CD4-positive, alpha-beta T cell (primary cell): ENCODE data around the gene TIMM22. TPM values are rescaled to one million over a fixed set of nuclear protein-coding genes. Genes with fewer than 3 reads are reported as not detected.

Experiments
- ATAC-seq: fragments of 200-7000 bp; cut with Tn5 transposase; one replicate; pipeline ENCODE4 v1.10.0; 2022; ENCODE audit warnings: mild to moderate bottlenecking; ENCODE audit not compliant: poor library complexity
- CTCF ChIA-PET: fragments of 350-600 bp; sonication (Branson Sonifier 250); formaldehyde crosslinking; loops from one replicate; lab custom pipeline; 2021; ENCODE audit warnings: antibody characterized with exemption, inconsistent platforms; lab: Charles Lee
- POLR2A ChIA-PET: fragments of 350-600 bp; sonication (Branson Sonifier 250); formaldehyde crosslinking; loops from one replicate; lab custom pipeline; 2021; ENCODE audit warnings: antibody characterized with exemption, inconsistent platforms; lab: Charles Lee
- DNase-seq, 14 experiments: peaks; one replicate each; pipeline ENCODE4 v3.0.0-alpha.2; 2013 to 2020; ENCODE audit warnings: mixed read lengths in 2 of 14
- H3K27ac ChIP-seq, 2 donors: one replicate each; pipeline versions ENCODE4 v1.5.1 to v1.7.0; 2013; ENCODE audit warnings: low read length in 2 of 2, low read depth in 1 of 2, mild to moderate bottlenecking in 1 of 2
- H3K27me3 ChIP-seq, 2 experiments: 1 replicate in 1 of 2; 2 replicates in 1 of 2; pipeline versions ENCODE4 v1.6.1 to v1.7.0; 2013; ENCODE audit warnings: low read length in 2 of 2, control low read depth in 1 of 2, mild to moderate bottlenecking in 1 of 2, moderate library complexity in 1 of 2; ENCODE audit not compliant: insufficient read depth in 2 of 2, control insufficient read depth in 1 of 2
- H3K36me3 ChIP-seq: one replicate; pipeline ENCODE4 v1.6.1; 2013; ENCODE audit warnings: low read length, control low read depth; ENCODE audit not compliant: insufficient read depth
- H3K4me1 ChIP-seq: one replicate; pipeline ENCODE4 v1.6.1; 2013; ENCODE audit warnings: low read length, control low read depth; ENCODE audit not compliant: insufficient read depth
- H3K4me3 ChIP-seq: one replicate; pipeline ENCODE4 v1.5.1; 2013; ENCODE audit warnings: mild to moderate bottlenecking, low read length, moderate library complexity
- H3K9me3 ChIP-seq, 2 experiments: 1 replicate in 1 of 2; 2 replicates in 1 of 2; pipeline versions ENCODE4 v1.6.1 to v1.7.0; 2013; ENCODE audit warnings: low read length in 2 of 2, mild to moderate bottlenecking in 2 of 2, control low read depth in 1 of 2, moderate library complexity in 1 of 2; ENCODE audit not compliant: control insufficient read depth in 1 of 2, insufficient read depth in 1 of 2
- H3K27ac Mint-ChIP-seq: one replicate; pipeline ENCODE4 v1.8.0; 2020; ENCODE audit warnings: mixed read lengths
- H3K27me3 Mint-ChIP-seq: one replicate; pipeline ENCODE4 v1.8.0; 2021; ENCODE audit warnings: mixed read lengths
- H3K36me3 Mint-ChIP-seq: one replicate; pipeline ENCODE4 v1.8.0; 2021; ENCODE audit warnings: low read depth, mixed read lengths
- H3K4me1 Mint-ChIP-seq: one replicate; pipeline ENCODE4 v1.8.0; 2021; ENCODE audit warnings: low read depth, mixed read lengths
- H3K4me3 Mint-ChIP-seq: one replicate; pipeline ENCODE4 v1.8.0; 2020; ENCODE audit warnings: mild to moderate bottlenecking, mixed read lengths
- H3K9me3 Mint-ChIP-seq: one replicate; pipeline ENCODE4 v1.8.0; 2020; ENCODE audit warnings: mixed read lengths
- CTCF ChIP-seq: fragments of 200-600 bp; IDR thresholded peaks from one replicate; pipeline ENCODE4 v1.8.0; 2022; ENCODE audit warnings: antibody characterized with exemption, mild to moderate bottlenecking
- intact Hi-C, 2 experiments: fragments of 100-400 bp; cut with DNase I in 1 of 2; cut with micrococcal nuclease in 1 of 2; formaldehyde crosslinking; loops; one replicate each; pipeline versions ENCODE4 v1.15.1 to v1.9.0; 2023 to 2025; cut with DNase I, micrococcal nuclease
- total RNA-seq, 174 experiments: library from RNA in 2 of 174; stranded (reverse) in 2 of 174; gene quantifications; one replicate each; pipeline ENCODE4 v1.2.3 and lab custom pipeline; 2021 to 2026

Gene TIMM22
- total RNA-seq, 2 experiments from 2014 or later = 10.2 to 10.9 TPM

- H3K36me3 ChIP-seq = peaks cover 47% of the 10 kb centered on the region
- no peaks in the 10 kb centered on the region for H3K27me3 Mint-ChIP-seq
- POLR2A ChIA-PET = no interaction called here
- no peaks in the 10 kb centered on the region for H3K9me3 Mint-ChIP-seq
- TF ChIP-seq CTCF = no peak
- no peaks in the 10 kb centered on the region for H3K4me1 Mint-ChIP-seq
- no peak overlapping the region for H3K27ac ChIP-seq
- ATAC-seq (no peak), DNase-seq (no peak)
- intact Hi-C loops = no loop called here
- no peaks in the 10 kb centered on the region for H3K9me3 ChIP-seq
- H3K4me1 ChIP-seq = peaks cover 5% of the 10 kb centered on the region
- no peaks in the 10 kb centered on the region for H3K27me3 ChIP-seq
- peaks cover 13% of the 10 kb centered on the region for H3K36me3 Mint-ChIP-seq
- no peak overlapping the region for H3K4me3 ChIP-seq
- CTCF ChIA-PET = no interaction called here
- no peak overlapping the region for H3K27ac Mint-ChIP-seq
- no peak overlapping the region for H3K4me3 Mint-ChIP-seq
These were observed 40.4 kb downstream of the TIMM22 start for GRCh38 chr17:1037238-1037879.

- H3K27me3 ChIP-seq = no peaks in the 10 kb centered on the region
- no peak overlapping the region for H3K27ac Mint-ChIP-seq
- H3K27me3 Mint-ChIP-seq = no peaks in the 10 kb centered on the region
- H3K9me3 Mint-ChIP-seq = no peaks in the 10 kb centered on the region
- H3K9me3 ChIP-seq = no peaks in the 10 kb centered on the region
- no peak overlapping the region for H3K4me3 ChIP-seq
- no peaks in the 10 kb centered on the region for H3K4me1 Mint-ChIP-seq
- no peak overlapping the region for H3K27ac ChIP-seq
- intact Hi-C loops = no loop called here
- no peak for ATAC-seq
- DNase-seq = no peak
- CTCF ChIA-PET = no interaction called here
- peaks cover 42% of the 10 kb centered on the region for H3K36me3 ChIP-seq
- TF ChIP-seq CTCF = no peak
- peaks cover 5% of the 10 kb centered on the region for H3K4me1 ChIP-seq
- POLR2A ChIA-PET = no interaction called here
- no peak overlapping the region for H3K4me3 Mint-ChIP-seq
- H3K36me3 Mint-ChIP-seq = peaks cover 19% of the 10 kb centered on the region
These were observed 41.7 kb downstream of the TIMM22 start for GRCh38 chr17:1038459-1039122.

GRCh38 chr17:1039123-1039507, 42.2 kb downstream of the TIMM22 start:
- intact Hi-C loops = no loop called here
- H3K36me3 Mint-ChIP-seq = peaks cover 18% of the 10 kb centered on the region
- ChIA-PET POLR2A (no interaction called here), CTCF (no interaction called here)
- no peak overlapping the region for H3K27ac Mint-ChIP-seq
- peaks cover 5% of the 10 kb centered on the region for H3K4me1 ChIP-seq
- H3K4me3 Mint-ChIP-seq = no peak overlapping the region
- no peaks in the 10 kb centered on the region for H3K4me1 Mint-ChIP-seq
- no peak overlapping the region for H3K4me3 ChIP-seq
- H3K36me3 ChIP-seq = peaks cover 39% of the 10 kb centered on the region
- H3K27me3 Mint-ChIP-seq = no peaks in the 10 kb centered on the region
- TF ChIP-seq CTCF = no peak
- DNase-seq (no peak), ATAC-seq (no peak)
- H3K9me3 Mint-ChIP-seq = no peaks in the 10 kb centered on the region
- H3K27ac ChIP-seq = no peak overlapping the region
- no peaks in the 10 kb centered on the region for H3K9me3 ChIP-seq
- no peaks in the 10 kb centered on the region for H3K27me3 ChIP-seq
